ENCODE results near the gene RNH1. TPM values are rescaled to one million over a fixed set of nuclear protein-coding genes. Genes with fewer than 3 reads are reported as not detected.
A peak's percentile ranks its signal among the peaks of the same experiment; 100 is the strongest.

Gene RNH1
- total RNA-seq, 1 experiment from 2014 or later = 59.0 TPM

- ChIA-PET CTCF (interaction anchor here (0.6 to 5.9 kb wide), 15 partner anchors 10 to 200 kb away, joined by 3 to 71 read pairs (median 8); partner anchors contain the start of genes RNH1 and SIGIRR), POLR2A (interaction anchor here (0.5 to 1.8 kb wide), 4 partner anchors 15 to 57 kb away, joined by 4 to 9 read pairs (median 5); partner anchors contain the start of gene RNH1)
- Mint-ChIP-seq H3K9me3 (no peaks in the 10 kb centered on the region), H3K27me3 (ENCODE audit: low read depth) (peaks cover 3% of the 10 kb centered on the region; the same call in 1 of the 2 replicates), H3K27ac (peak within 1 kb of the TSS; percentile 92), H3K36me3 (peaks cover 19% of the 10 kb centered on the region; the same call in 1 of the 2 replicates), H3K4me1 (peaks cover 22% of the 10 kb centered on the region), H3K4me3 (peak within 1 kb of the TSS; percentile 99)
- peak; percentile 85 for ATAC-seq
- peak; percentile 98 for DNase-seq (ENCODE audit: low spot score)
- TF ChIP-seq ZNF121 (CRISPR knock-in tag; IDR thresholded peaks at IDR 0.05) (peak; percentile 99), ZNF219 (CRISPR knock-in tag; IDR thresholded peaks at IDR 0.05; ENCODE audit: borderline replicate concordance) (no peak), TEAD1 (CRISPR knock-in tag; IDR thresholded peaks at IDR 0.05) (peak; percentile 81; the same call in 1 of the 2 replicates), AR (CRISPR knock-in tag; IDR thresholded peaks at IDR 0.05) (no peak), E2F5 (CRISPR knock-in tag; IDR thresholded peaks at IDR 0.05) (peak; percentile 79), ARID4B (CRISPR knock-in tag; IDR thresholded peaks at IDR 0.05; ENCODE audit: borderline replicate concordance) (peak; percentile 80; the same call in 1 of the 2 replicates), ESRRA (CRISPR knock-in tag; IDR thresholded peaks at IDR 0.05; ENCODE audit: borderline replicate concordance) (peak; percentile 87), ZSCAN18 (CRISPR knock-in tag; IDR thresholded peaks at IDR 0.05) (no peak), ZNF263 (CRISPR knock-in tag; IDR thresholded peaks at IDR 0.05; ENCODE audit: low read depth) (no peak), CBFB (CRISPR knock-in tag; IDR thresholded peaks at IDR 0.05; ENCODE audit: low read depth) (0 out of 2 replicates have a peak, but pooled peaks have one; percentile 76), ZNF532 (CRISPR knock-in tag; IDR thresholded peaks at IDR 0.05; ENCODE audit: borderline replicate concordance) (no peak), PREB (CRISPR knock-in tag; IDR thresholded peaks at IDR 0.05; ENCODE audit: borderline replicate concordance) (no peak; the same call in 1 of the 2 replicates), NR3C1 (CRISPR knock-in tag; conservative IDR thresholded peaks at IDR 0.05; ENCODE audit: low read depth) (peak; percentile 72; the same call in 1 of the 2 replicates), SOX15 (CRISPR knock-in tag; IDR thresholded peaks at IDR 0.05) (no peak), ATF6 (CRISPR knock-in tag; IDR thresholded peaks at IDR 0.05) (no peak), IRF1 (CRISPR knock-in tag; IDR thresholded peaks at IDR 0.05) (no peak)
Measured at GRCh38 chr11:449889-450808, 56.9 kb downstream of the RNH1 start, which contains the start of gene PTDSS2. Gene PTDSS2, plus strand, starts transcription at chr11:450279. Its CDS starts 177 bp downstream, at chr11:450456.
